ENCODE data around the gene ATP8B4. TPM values are rescaled to one million over a fixed set of nuclear protein-coding genes. Genes with fewer than 3 reads are reported as not detected.

The ATP8B4 gene
- total and polyA plus RNA-seq, 10 of the 15 experiments (the other 5 are each of a cell fraction or from before 2014, with no cell fraction given), result 0.02 to 0.94 (median 0.19) TPM

- FAIRE-seq (no peak), ATAC-seq (no peak), DNase-seq (ENCODE audit: low read depth, low spot score) (no peak)
- Histone ChIP-seq H3K4me1 (ENCODE audit: control insufficient read depth, insufficient read depth, low read length) (no peaks in the 10 kb centered on the region), H2AFZ (ENCODE audit: control insufficient read depth, low read depth, low read length) (no peak overlapping the region), H3K4me2 (ENCODE audit: control insufficient read depth, insufficient read depth) (no peak overlapping the region), H3K36me3 (ENCODE audit: control insufficient read depth in 2 of 2, insufficient read depth in 2 of 2, low read length in 1 of 2) (no peaks in the 10 kb centered on the region), H3K9me3 (replicated peaks; ENCODE audit: control insufficient read depth, insufficient read depth, low read length) (no peaks in the 10 kb centered on the region), H3K27ac (ENCODE audit: control insufficient read depth, insufficient read depth) (no peak overlapping the region), H3K9ac (ENCODE audit: control insufficient read depth, insufficient read depth, low read length) (no peak overlapping the region), H3K79me2 (ENCODE audit: control insufficient read depth, insufficient read depth, low read length) (no peaks in the 10 kb centered on the region), H3K4me3 (no peak overlapping the region), H4K20me1 (ENCODE audit: control insufficient read depth, insufficient read depth) (no peaks in the 10 kb centered on the region), H3K27me3 (replicated peaks in 1 of 2; ENCODE audit: control insufficient read depth in 2 of 2, insufficient read depth in 2 of 2, low read length in 1 of 2) (no peaks in the 10 kb centered on the region)
- intact Hi-C loops (cut with micrococcal nuclease; ENCODE audit: unreplicated experiment), result no loop called here
- CTCF ChIA-PET, result no interaction called here
- in situ Hi-C loops (cut with MboI), result no loop called here
- 0% methylated on average over 3 of the region's 3 CpGs for WGBS (ENCODE audit: insufficient coverage, insufficient replicate concordance, low lambda C conversion rate, missing lambda C conversion rate)
- no TSS peak for BruUV-seq (replicated peaks)
- RAD21 ChIA-PET (ENCODE audit: unreplicated experiment), result no interaction called here
- no peak for TF ChIP-seq RELB (IDR thresholded peaks at IDR 0.05; ENCODE audit: low read depth)
- TF ChIP-seq ETV6 (conservative IDR thresholded peaks at IDR 0.05 in 1 of 2, IDR thresholded peaks at IDR 0.05 in 1 of 2; ENCODE audit: borderline replicate concordance in 1 of 2, low read depth in 1 of 2), result no peak
- no peak for TF ChIP-seq KAT2A (conservative IDR thresholded peaks at IDR 0.05; ENCODE audit: control insufficient read depth, low read depth, low read length)
- SMC1A ChIA-PET (ENCODE audit: uncharacterized antibody, unreplicated experiment), result no interaction called here
- POLR2A ChIA-PET, result no interaction called here
Observed at GRCh38 chr15:49953421-49953820, 165.6 kb downstream of the ATP8B4 start.

DNA sequence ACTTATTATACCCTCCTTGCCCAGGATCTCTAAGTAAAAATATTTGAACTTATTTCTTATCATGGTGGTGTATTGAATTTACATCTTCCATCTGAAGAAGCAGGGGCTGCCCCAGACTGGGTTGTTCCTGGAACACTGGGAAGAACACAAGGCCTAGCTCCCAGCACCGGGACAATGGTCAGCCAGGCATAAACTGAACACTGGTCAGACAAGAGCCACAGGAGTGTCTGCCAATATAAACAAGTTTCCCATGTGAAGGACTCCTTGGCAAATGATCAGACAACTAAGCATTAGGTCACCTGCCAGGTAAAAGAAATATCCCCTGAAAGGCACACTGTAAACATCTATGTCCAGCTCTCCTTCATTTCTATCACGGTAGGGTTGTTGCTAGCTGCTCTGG, 172.4 kb downstream of the ATP8B4 start:
- intact Hi-C loops (cut with micrococcal nuclease; ENCODE audit: unreplicated experiment), result no loop called here
- no peaks in the 10 kb centered on the region for H3K79me2 ChIP-seq (ENCODE audit: control insufficient read depth, insufficient read depth, low read length)
- FAIRE-seq, result no peak
- H4K20me1 ChIP-seq (ENCODE audit: control insufficient read depth, insufficient read depth), result no peaks in the 10 kb centered on the region
- no peaks in the 10 kb centered on the region for H3K4me1 ChIP-seq (ENCODE audit: control insufficient read depth, insufficient read depth, low read length)
- ChIA-PET SMC1A (ENCODE audit: uncharacterized antibody, unreplicated experiment) (interaction anchor here (0.6 kb wide), 1 partner anchor 46 kb away, joined by 3 read pairs; no protein-coding TSS in a partner anchor), POLR2A (no interaction called here), CTCF (no interaction called here), RAD21 (ENCODE audit: unreplicated experiment) (interaction anchor here (0.7 kb wide), 1 partner anchor 11 kb away, joined by 3 read pairs; no protein-coding TSS in a partner anchor)
- H3K27ac ChIP-seq (ENCODE audit: control insufficient read depth, insufficient read depth), result no peak overlapping the region
- 51% methylated on average over 2 of the region's 2 CpGs for WGBS (ENCODE audit: insufficient coverage, insufficient replicate concordance, low lambda C conversion rate, missing lambda C conversion rate)
- in situ Hi-C loops (cut with MboI), result no loop called here
- no peaks in the 10 kb centered on the region for H3K36me3 ChIP-seq (ENCODE audit: control insufficient read depth in 2 of 2, insufficient read depth in 2 of 2, low read length in 1 of 2)
- TF ChIP-seq WRNIP1 (IDR thresholded peaks at IDR 0.05; ENCODE audit: borderline replicate concordance, low read depth, low read length) (no peak), STAT3 (IDR thresholded peaks at IDR 0.05; ENCODE audit: low read depth, low read length) (no peak), YBX1 (IDR thresholded peaks at IDR 0.05) (no peak), MTA3 (IDR thresholded peaks at IDR 0.05; ENCODE audit: borderline replicate concordance, low read length) (no peak), BACH1 (IDR thresholded peaks at IDR 0.05; ENCODE audit: borderline replicate concordance) (no peak), POLR2AphosphoS2 (IDR thresholded peaks at IDR 0.05; ENCODE audit: low read depth, low read length) (no peak), ZSCAN29 (IDR thresholded peaks at IDR 0.05) (no peak), RELA (IDR thresholded peaks at IDR 0.05; ENCODE audit: borderline replicate concordance, partially characterized antibody) (no peak), SP1 (IDR thresholded peaks at IDR 0.05; ENCODE audit: low read depth, low read length) (no peak), MYC (IDR thresholded peaks at IDR 0.05; ENCODE audit: insufficient read depth, insufficient read length, insufficient replicate concordance, low read length, severe bottlenecking) (no peak)
- no peak for ATAC-seq
- DNase-seq (ENCODE audit: low read depth, low spot score), result no peak
- H2AFZ ChIP-seq (ENCODE audit: control insufficient read depth, low read depth, low read length), result no peak overlapping the region
- no peaks in the 10 kb centered on the region; the same call in 2 of the 3 replicates for H3K9me3 ChIP-seq (replicated peaks; ENCODE audit: control insufficient read depth, insufficient read depth, low read length)
- no peak overlapping the region for H3K4me2 ChIP-seq (ENCODE audit: control insufficient read depth, insufficient read depth)
- H3K27me3 ChIP-seq (replicated peaks in 1 of 2; ENCODE audit: control insufficient read depth in 2 of 2, insufficient read depth in 2 of 2, low read length in 1 of 2), result no peaks in the 10 kb centered on the region
- no TSS peak for BruUV-seq (replicated peaks)
- no peak overlapping the region for H3K9ac ChIP-seq (ENCODE audit: control insufficient read depth, insufficient read depth, low read length)
- no peak overlapping the region for H3K4me3 ChIP-seq

Data from GM12878 (cell line).